ENCODE results near the gene TIMM44.
"Not testable (repeated sequence)": the region's sequence is repeated elsewhere in the genome, so short reads cannot be mapped to it uniquely, and the experiment has no call there.

TIMM44 gene

DNA sequence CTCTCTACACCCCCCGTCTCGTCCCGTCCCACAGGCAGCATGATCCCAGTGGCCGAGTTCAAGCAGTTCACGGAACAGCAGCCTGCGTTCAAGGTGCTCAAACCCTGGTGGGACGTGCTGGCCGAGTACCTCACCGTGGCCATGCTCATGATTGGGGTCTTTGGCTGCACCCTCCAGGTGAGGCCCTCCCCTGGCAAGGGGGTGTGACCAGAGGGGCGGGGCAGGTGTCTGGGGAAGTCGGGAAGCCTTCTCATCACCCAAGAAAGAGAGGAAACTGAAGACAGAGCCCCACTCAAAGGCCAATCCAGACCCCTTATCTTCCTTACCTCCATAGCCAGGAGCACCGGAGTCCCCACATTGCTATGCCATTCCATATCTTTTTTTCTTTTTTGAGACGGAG is 47.9 kb downstream of the TIMM44 start:
- no peak for TF ChIP-seq CTCF (IDR thresholded peaks at IDR 0.05; ENCODE audit: borderline replicate concordance, control extremely low read depth, extremely low read depth, insufficient read depth, missing control alignments)
- in situ Hi-C loops (cut with MboI; ENCODE audit: low sequenced_read_pairs, unreplicated experiment): no loop called here
- no peak for DNase-seq (ENCODE audit: low spot score)

DNA sequence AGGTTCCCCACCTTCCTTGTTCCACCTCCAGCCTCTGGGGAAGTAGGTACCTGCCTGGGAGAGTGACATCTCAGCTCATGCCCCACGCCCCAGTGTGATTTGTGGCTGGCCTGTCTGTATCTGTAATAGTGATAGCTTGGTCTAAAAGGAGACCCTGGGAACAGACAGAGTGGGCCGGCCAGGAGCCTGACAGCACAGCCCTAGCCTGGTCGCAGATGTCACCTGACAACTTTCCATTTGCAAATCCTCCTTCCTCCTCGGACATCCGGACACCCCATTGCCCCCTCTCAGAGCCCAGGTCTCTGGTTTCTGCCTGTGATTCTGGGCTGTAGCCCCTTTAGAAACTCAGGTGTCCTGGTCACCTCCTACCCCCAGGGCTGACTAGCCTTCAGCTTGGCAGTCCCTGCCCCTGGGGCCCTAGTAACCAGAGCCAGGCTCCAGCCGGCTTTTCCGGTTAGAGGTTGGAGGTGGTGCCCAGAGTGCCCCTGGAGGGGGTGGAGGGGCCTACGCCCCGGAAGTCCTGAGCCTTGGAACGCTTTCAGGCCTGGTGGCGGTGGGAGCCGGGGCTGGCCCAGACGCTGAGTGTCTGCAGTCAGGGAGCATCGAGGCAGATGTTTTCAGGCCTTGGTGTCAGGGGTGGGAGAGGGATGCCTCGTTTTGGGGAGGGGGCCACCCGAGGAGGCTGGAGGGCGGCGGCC is 48.7 kb downstream of the TIMM44 start:
- TF ChIP-seq CTCF (IDR thresholded peaks at IDR 0.05; ENCODE audit: borderline replicate concordance, control extremely low read depth, extremely low read depth, insufficient read depth, missing control alignments): no peak
- in situ Hi-C loops (cut with MboI; ENCODE audit: low sequenced_read_pairs, unreplicated experiment): no loop called here

DNA sequence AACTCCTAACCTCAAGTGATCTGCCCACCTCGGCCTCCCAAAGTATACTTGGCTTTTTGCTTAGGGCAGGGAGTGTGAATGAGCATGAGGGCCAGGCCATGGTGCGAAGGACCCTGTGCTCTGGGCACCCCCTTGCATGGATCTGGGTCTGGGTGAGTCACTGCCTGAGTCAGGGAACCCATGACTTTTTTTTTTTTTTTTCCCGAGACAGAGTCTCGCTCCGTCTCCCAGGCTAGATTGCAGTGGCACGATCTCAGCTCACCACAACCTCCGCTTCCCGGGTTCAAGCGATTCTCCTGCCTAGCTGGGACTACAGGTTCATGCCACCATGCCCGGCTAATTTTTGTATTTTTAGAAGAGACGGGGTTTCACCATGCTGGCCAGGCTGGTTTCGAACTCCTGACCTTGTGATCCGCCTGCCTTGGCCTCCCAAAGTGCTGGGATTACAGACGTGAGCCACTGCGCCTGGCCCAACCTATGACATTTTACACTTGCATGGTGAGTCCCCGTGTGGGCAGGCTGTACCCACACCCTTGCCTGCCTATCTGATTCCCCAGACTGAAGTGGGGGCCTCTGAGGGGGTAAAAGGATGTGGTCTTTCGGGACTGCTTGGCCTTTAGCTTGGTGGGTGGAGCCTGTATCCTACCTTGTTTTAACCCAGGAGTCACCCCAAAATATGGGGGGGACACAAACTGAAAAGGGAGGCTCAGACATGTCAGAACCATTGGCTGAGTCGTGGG is 49.9 kb downstream of the TIMM44 start:
- DNase-seq (ENCODE audit: low spot score): not testable (repeated sequence)

More for the DNA sequence above, 48.7 kb downstream of the TIMM44 start:
- no peak for DNase-seq (ENCODE audit: low spot score)

GRCh38 chr19:7888826-7889217 is 54.6 kb downstream of the TIMM44 start:
- TF ChIP-seq CTCF (IDR thresholded peaks at IDR 0.05; ENCODE audit: borderline replicate concordance, control extremely low read depth, extremely low read depth, insufficient read depth, missing control alignments): no peak
- in situ Hi-C loops (cut with MboI; ENCODE audit: low sequenced_read_pairs, unreplicated experiment): no loop called here
- DNase-seq (ENCODE audit: low spot score): no peak

More for the DNA sequence above, 49.9 kb downstream of the TIMM44 start:
- in situ Hi-C loops (cut with MboI; ENCODE audit: low sequenced_read_pairs, unreplicated experiment): not testable (repeated sequence)

GRCh38 chr19:7888145-7888825 is 55.2 kb downstream of the TIMM44 start, which contains the start of gene LRRC8E:
Gene LRRC8E, plus strand, starts transcription at chr19:7888510. Its CDS starts 7,094 bp downstream, at chr19:7895604.
- DNase-seq (ENCODE audit: low spot score): no peak
- TF ChIP-seq CTCF (IDR thresholded peaks at IDR 0.05; ENCODE audit: borderline replicate concordance, control extremely low read depth, extremely low read depth, insufficient read depth, missing control alignments): no peak
- in situ Hi-C loops (cut with MboI; ENCODE audit: low sequenced_read_pairs, unreplicated experiment): no loop called here

- in situ Hi-C loops (cut with MboI; ENCODE audit: low sequenced_read_pairs, unreplicated experiment): no loop called here
- no peak for DNase-seq (ENCODE audit: low spot score)
- TF ChIP-seq CTCF (IDR thresholded peaks at IDR 0.05; ENCODE audit: borderline replicate concordance, control extremely low read depth, extremely low read depth, insufficient read depth, missing control alignments): no peak
These were observed 55.9 kb downstream of the TIMM44 start for GRCh38 chr19:7887408-7888144.
